HL-60 (cell line): ENCODE data around the gene MERTK.

Experiments used
- GABPA ChIP-seq: IDR thresholded peaks from 2 replicates; pipeline ENCODE4 v1.6.1; 2012; ENCODE audit warnings: low read depth
- POLR2AphosphoS5 ChIP-seq: IDR thresholded peaks from 2 replicates; pipeline ENCODE4 v1.6.1; 2012; ENCODE audit warnings: low read depth
- TF ChIP-seq, protein P1 (sequence below): IDR thresholded peaks from one replicate; pipeline ENCODE4 v1.5.1; 2011; ENCODE audit warnings: low read length, control low read depth, inconsistent platforms; ENCODE audit not compliant: insufficient read depth
- TF ChIP-seq, protein P2 (sequence below): IDR thresholded peaks from 2 replicates; pipeline ENCODE4 v1.6.1; 2012; ENCODE audit warnings: low read depth; ENCODE audit not compliant: insufficient replicate concordance

- TF ChIP-seq, protein P1, sequence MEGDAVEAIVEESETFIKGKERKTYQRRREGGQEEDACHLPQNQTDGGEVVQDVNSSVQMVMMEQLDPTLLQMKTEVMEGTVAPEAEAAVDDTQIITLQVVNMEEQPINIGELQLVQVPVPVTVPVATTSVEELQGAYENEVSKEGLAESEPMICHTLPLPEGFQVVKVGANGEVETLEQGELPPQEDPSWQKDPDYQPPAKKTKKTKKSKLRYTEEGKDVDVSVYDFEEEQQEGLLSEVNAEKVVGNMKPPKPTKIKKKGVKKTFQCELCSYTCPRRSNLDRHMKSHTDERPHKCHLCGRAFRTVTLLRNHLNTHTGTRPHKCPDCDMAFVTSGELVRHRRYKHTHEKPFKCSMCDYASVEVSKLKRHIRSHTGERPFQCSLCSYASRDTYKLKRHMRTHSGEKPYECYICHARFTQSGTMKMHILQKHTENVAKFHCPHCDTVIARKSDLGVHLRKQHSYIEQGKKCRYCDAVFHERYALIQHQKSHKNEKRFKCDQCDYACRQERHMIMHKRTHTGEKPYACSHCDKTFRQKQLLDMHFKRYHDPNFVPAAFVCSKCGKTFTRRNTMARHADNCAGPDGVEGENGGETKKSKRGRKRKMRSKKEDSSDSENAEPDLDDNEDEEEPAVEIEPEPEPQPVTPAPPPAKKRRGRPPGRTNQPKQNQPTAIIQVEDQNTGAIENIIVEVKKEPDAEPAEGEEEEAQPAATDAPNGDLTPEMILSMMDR: no peak
- TF ChIP-seq, protein P2, sequence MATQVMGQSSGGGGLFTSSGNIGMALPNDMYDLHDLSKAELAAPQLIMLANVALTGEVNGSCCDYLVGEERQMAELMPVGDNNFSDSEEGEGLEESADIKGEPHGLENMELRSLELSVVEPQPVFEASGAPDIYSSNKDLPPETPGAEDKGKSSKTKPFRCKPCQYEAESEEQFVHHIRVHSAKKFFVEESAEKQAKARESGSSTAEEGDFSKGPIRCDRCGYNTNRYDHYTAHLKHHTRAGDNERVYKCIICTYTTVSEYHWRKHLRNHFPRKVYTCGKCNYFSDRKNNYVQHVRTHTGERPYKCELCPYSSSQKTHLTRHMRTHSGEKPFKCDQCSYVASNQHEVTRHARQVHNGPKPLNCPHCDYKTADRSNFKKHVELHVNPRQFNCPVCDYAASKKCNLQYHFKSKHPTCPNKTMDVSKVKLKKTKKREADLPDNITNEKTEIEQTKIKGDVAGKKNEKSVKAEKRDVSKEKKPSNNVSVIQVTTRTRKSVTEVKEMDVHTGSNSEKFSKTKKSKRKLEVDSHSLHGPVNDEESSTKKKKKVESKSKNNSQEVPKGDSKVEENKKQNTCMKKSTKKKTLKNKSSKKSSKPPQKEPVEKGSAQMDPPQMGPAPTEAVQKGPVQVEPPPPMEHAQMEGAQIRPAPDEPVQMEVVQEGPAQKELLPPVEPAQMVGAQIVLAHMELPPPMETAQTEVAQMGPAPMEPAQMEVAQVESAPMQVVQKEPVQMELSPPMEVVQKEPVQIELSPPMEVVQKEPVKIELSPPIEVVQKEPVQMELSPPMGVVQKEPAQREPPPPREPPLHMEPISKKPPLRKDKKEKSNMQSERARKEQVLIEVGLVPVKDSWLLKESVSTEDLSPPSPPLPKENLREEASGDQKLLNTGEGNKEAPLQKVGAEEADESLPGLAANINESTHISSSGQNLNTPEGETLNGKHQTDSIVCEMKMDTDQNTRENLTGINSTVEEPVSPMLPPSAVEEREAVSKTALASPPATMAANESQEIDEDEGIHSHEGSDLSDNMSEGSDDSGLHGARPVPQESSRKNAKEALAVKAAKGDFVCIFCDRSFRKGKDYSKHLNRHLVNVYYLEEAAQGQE: no peak
- TF ChIP-seq POLR2AphosphoS5: no peak
- no peak for TF ChIP-seq GABPA
Measured at GRCh38 chr2:111884592-111884964, 13.8 kb upstream of the MERTK start.
